ENCODE results near the gene ZNF155. TPM values are rescaled to one million over a fixed set of nuclear protein-coding genes. Genes with fewer than 3 reads are reported as not detected.

Gene ZNF155
- total RNA-seq, result 2.6 and 10.3 TPM in 2 replicates

GRCh38 chr19:43983912-43984686, at the start of gene ZNF155:
ZNF155 (plus strand) TSS chr19:43984188; CDS start chr19:43988544, 4,356 bp downstream.

DNA sequence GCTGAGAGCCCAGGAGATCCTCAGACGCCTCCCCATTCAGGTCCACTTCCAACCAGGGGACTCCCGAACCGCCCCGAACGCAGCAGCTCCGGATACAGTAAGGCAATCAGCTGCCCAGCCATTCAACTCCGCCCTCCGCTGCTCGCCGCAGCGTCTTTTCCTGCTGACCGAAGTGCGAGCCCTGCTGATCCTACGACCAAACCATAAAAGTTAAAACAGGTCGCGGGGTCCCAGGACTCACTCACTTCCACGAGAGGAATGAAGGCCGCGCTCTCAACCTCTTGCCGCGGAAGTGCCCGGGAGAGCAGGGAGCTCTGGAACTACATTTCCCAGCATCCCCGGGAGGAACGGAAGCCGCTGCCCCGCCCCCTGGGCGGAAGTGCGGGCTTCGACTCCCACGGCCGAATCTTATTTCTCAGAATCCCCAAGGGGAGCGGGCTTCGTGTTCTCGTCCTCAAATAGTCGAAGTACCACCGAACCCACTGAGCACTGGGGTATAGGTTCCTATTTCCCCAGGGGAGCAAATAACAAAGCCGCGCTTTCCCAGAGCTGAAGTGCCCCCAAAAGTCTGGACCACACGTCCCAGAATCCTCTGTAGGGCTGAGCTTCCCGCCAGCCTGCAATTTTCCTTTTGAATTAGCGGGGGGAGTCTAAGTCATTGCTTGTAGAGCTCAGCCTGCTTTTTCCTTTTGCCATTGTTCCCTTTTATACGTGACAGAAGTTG, 48.8 kb upstream of the ZNF155 start, which contains the start of gene ZNF45:
ZNF45 (minus strand) TSS at position 298 of the 724 bp plus-strand sequence. CDS start 13,097 bp downstream, outside the sequence.

DNA sequence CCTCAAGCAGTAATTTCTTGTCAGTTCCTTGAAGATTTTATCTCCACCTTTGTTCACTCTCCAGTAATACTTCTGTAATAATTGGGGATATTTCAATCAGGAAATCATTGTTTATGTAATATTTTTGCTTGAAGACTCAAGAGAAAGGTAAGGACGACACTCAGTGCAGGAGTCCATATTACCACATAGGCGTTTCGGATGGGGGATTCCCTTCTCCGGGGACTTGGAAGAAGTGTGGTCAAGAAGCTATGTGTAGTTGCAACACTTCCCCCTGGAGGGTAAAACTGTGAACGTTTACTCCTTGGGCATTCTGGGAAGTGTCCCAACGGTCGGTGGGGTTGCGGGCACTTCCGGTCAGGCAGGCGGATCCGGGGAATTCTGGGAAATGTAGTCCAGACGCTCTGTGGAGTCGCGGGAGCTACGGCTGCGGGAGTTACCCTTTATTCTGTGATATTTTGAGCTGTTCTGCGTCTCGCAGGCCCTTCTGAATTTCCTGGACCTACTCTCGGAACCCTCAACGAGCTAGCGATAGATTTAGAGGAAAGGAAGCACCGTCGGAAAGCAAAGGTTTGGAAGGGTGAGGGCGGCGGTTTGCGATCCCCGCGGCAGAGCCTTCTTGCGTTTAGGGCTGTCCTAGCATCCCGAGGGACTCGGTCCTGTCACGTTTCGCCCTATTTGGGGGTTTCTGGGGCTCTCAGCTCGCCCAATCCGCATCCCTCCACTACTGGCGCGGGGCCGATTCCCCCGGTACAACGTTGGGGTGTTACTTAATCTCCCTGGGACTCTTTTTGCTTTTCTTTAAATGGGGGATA, 32.9 kb upstream of the ZNF155 start, which contains the start of gene ZNF221:
ZNF221 (plus strand) TSS at position 395 of the 812 bp plus-strand sequence. CDS start 11,499 bp downstream, outside the sequence.

DNA sequence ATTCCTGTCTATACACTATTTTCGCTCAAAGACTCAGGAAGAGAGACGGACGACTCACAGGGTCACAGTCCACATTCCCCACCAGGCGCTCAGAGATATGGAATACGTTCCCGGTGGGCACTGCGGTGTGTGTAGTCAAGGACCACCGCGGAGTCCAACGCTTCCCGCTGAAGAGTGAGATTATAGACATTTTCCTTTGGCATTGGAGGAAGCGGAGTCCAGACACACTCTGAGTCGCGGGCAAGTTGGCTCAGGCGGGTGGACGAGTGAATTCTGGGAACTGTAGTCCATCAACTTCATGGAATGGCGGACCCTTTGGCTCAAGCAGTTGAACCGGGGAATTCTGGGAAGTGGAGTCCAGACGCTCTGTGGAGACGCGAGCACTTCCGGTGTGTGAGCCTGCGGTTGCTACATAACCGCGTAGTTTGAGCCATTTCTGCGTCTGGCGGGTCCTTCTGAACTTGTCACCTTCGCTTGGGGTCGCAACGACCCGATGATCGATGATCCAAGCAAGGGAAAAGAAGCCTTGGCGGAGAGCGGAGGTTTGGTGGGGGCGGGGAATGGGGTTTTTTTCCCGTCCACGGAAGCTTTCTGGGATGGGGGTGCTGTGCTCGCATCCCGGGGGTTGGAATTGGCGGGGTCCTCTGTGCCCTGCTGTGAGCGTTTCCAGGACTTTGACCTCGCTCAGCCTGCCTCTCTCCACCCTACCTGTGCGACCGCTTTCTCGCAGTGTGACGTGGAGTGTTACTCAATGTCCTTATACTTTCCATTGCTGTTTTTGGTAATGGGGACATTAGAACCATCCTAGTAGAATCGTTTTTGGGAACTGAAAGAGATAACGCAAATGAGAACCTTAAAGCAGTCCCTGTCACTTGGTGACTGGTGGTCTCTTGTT, 18.8 kb downstream of the ZNF155 start, which contains the start of gene ZNF230:
ZNF230 (plus strand) TSS at position 392 of the 895 bp plus-strand sequence. CDS start 4,122 bp downstream, outside the sequence.

GRCh38 chr19:44025217-44025936, 41.4 kb downstream of the ZNF155 start, which contains the start of gene ZNF222:
ZNF222 (plus strand) TSS chr19:44025379; CDS start chr19:44025437, 58 bp downstream.

Other genes starting within 250 kb of the ZNF155 start
- 6.9 and 16.0 TPM in 2 replicates for gene SMG9, start 229.2 kb upstream of the ZNF155 start, total RNA-seq
- 5.4 TPM in 1 of 2 replicates, not detected in the other for gene KCNN4, start 203.2 kb upstream of the ZNF155 start, total RNA-seq
- gene LYPD5, start 181.7 kb upstream of the ZNF155 start, total RNA-seq, result 1.3 TPM in 1 of 2 replicates, not detected in the other
- gene ZNF283, start 156.9 kb upstream of the ZNF155 start, total RNA-seq, result 2.7 and 7.1 TPM in 2 replicates
- gene ZNF404, start 100.2 kb upstream of the ZNF155 start, total RNA-seq, result 1.9 and 11.3 TPM in 2 replicates
- 7.2 and 22.8 TPM in 2 replicates for gene ZNF45, start 48.9 kb upstream of the ZNF155 start, total RNA-seq
- 2.6 and 15.8 TPM in 2 replicates for gene ZNF221, start 33.0 kb upstream of the ZNF155 start, total RNA-seq
- 2.2 and 3.7 TPM in 2 replicates for gene ZNF230, start 18.8 kb downstream of the ZNF155 start, total RNA-seq
- 3.5 and 5.4 TPM in 2 replicates for gene ZNF222, start 41.2 kb downstream of the ZNF155 start, total RNA-seq
- 4.1 and 4.8 TPM in 2 replicates for gene ZNF223, start 67.8 kb downstream of the ZNF155 start, total RNA-seq
- 2.1 and 7.8 TPM in 2 replicates for gene ZNF284, start 88.0 kb downstream of the ZNF155 start, total RNA-seq
- 8.9 and 12.3 TPM in 2 replicates for gene ZNF224, start 110.2 kb downstream of the ZNF155 start, total RNA-seq
- gene ZNF225, start 129.2 kb downstream of the ZNF155 start, total RNA-seq, result 1.6 and 4.6 TPM in 2 replicates
- gene ZNF234, start 157.4 kb downstream of the ZNF155 start, total RNA-seq, result 3.4 and 5.0 TPM in 2 replicates
- 11.5 and 73.9 TPM in 2 replicates for gene ZNF226, start 180.9 kb downstream of the ZNF155 start, total RNA-seq
- gene ZNF227, start 228.3 kb downstream of the ZNF155 start, total RNA-seq, result 7.9 and 13.9 TPM in 2 replicates

Measured in epithelial cell of alveolus of lung (primary cell).